A549 (cell line): Measurements from ENCODE around the gene NKG7.

Source experiments
- CEBPB ChIP-seq, 2 experiments: fragments of >200 bp in 1 of 2; sonication (Bioruptor Twin) in 1 of 2; formaldehyde crosslinking in 1 of 2; IDR thresholded peaks; 2 replicates each; pipeline ENCODE4 v1.6.1; 2012 to 2016
- CTCF ChIP-seq: fragments of >200 bp; sonication (Bioruptor Twin); formaldehyde crosslinking; IDR thresholded peaks from 3 replicates; pipeline ENCODE4 v1.5.1; 2016
- NR3C1 ChIP-seq: fragments of >200 bp; sonication (Bioruptor Twin); formaldehyde crosslinking; IDR thresholded peaks from 3 replicates; pipeline ENCODE4 v1.6.1; 2017
- REST ChIP-seq: fragments of 200-600 bp; sonication (generic); IDR thresholded peaks from 2 replicates; pipeline ENCODE4 v1.6.1; 2016; ENCODE audit warnings: antibody characterized with exemption, mild to moderate bottlenecking, moderate library complexity

GRCh38 chr19:51377422-51377821 is 5.0 kb upstream of the NKG7 start:
- no peak for TF ChIP-seq CTCF
- no peak for TF ChIP-seq NR3C1
- no peak for TF ChIP-seq REST
- TF ChIP-seq CEBPB (IDR thresholded peaks at IDR 0.05) = no peak
